Measurements from ENCODE around the gene IQCH. TPM values are rescaled to one million over a fixed set of nuclear protein-coding genes. Genes with fewer than 3 reads are reported as not detected.
"Not testable (repeated sequence)": the region's sequence is repeated elsewhere in the genome, so short reads cannot be mapped to it uniquely, and the experiment has no call there.

The IQCH gene
- total RNA-seq, 4 donors from 2014 or later, result 9.6 to 13.7 (median 11.8) TPM

DNA sequence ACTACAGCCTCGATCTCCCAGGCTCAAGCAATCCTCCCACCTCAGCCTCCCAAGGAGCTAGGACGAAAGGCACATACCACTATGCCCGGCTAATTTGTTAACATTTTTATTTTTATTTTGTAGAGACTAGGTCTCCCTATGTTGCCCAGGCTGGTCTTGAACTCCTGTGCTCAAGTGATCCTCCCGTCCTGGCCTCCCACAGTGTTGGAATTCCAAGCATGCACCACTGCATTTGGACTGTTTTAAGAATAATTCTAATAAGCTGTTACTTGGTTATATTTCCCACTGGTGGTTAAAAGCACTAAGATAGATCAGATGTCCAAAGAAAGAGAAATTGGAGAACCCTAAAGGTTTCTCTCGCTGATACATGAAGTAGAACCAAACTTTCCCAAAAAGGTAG, 3.3 kb upstream of the IQCH start:
- intact Hi-C loops (cut with DNase I), result loop anchor here (10.0 kb wide), 1 partner anchor 187 kb away; the partner anchor contains the start of gene SMAD3
- Histone ChIP-seq H3K4me3 (replicated peaks in 1 of 3) (no peak overlapping the region), H3K27ac (no peak overlapping the region), H3K9me3 (no peaks in the 10 kb centered on the region), H3K36me3 (no peaks in the 10 kb centered on the region), H3K27me3 (no peaks in the 10 kb centered on the region), H3K4me1 (peaks cover 5 to 13% of the 10 kb centered on the region in 2 donors)
- no peak for TF ChIP-seq POLR2A (IDR thresholded peaks at IDR 0.05)
- TF ChIP-seq CTCF (IDR thresholded peaks at IDR 0.05), result no peak
- 95% methylated on average over 5 of the region's 5 CpGs for WGBS, 2 donors
- DNase-seq, result no peak

- Histone ChIP-seq H3K36me3 (no peaks in the 10 kb centered on the region), H3K4me1 (peaks cover 5 to 23% of the 10 kb centered on the region in 2 donors), H3K27me3 (no peaks in the 10 kb centered on the region), H3K27ac (no peak overlapping the region), H3K9me3 (no peaks in the 10 kb centered on the region), H3K4me3 (replicated peaks in 1 of 3) (peak overlapping the region in 1 of 3 donors; percentile 99)
- no peak for TF ChIP-seq CTCF (IDR thresholded peaks at IDR 0.05)
- TF ChIP-seq POLR2A (IDR thresholded peaks at IDR 0.05), result no peak
- WGBS, 2 donors, result 86 to 91% methylated on average over 12 of the region's 12 CpGs
- intact Hi-C loops (cut with DNase I), result loop anchor here (10.0 kb wide), 1 partner anchor 188 kb away; the partner anchor contains the start of gene SMAD3
- DNase-seq, result no peak
Observed at GRCh38 chr15:67253101-67253500, 1.5 kb upstream of the IQCH start.

- no peak for DNase-seq
- 21 to 31% methylated on average over 15 of the region's 15 CpGs for WGBS, 2 donors
- peak overlapping the region; percentile 31 to 99 (median 81) for H3K4me3 ChIP-seq (replicated peaks in 1 of 3)
- peaks cover 5 to 23% of the 10 kb centered on the region in 2 donors for H3K4me1 ChIP-seq
- intact Hi-C loops (cut with DNase I), result loop anchor here (10.0 kb wide), 1 partner anchor 189 kb away; the partner anchor contains the start of gene SMAD3
- H3K36me3 ChIP-seq, result no peaks in the 10 kb centered on the region
- no peak for TF ChIP-seq CTCF (IDR thresholded peaks at IDR 0.05)
- no peak for TF ChIP-seq POLR2A (IDR thresholded peaks at IDR 0.05)
- peak overlapping the region; percentile 67 to 88 (median 81) for H3K27ac ChIP-seq
- H3K9me3 ChIP-seq, result no peaks in the 10 kb centered on the region
- H3K27me3 ChIP-seq, result no peaks in the 10 kb centered on the region
Observed at GRCh38 chr15:67253549-67254237, 893 bp upstream of the IQCH start.

DNA sequence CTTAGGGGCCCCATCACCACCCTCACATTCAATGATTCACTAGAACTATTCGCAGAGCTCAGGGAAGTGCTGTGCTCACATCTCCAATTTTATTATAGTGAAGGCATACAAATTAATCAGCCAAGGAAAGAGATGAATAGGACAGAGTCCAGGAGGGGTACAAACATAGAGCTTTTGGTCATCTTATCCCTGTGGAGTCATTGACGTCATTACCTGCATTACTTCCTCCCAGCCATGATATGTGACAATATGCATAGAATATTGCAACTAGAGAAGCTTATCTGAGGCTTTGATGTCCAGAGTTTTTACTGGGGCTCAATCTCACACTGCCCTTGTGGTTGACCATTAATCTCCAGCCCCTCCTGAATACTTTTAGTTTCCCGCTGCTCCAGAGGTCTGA, 1.5 kb downstream of the IQCH start:
- Histone ChIP-seq H3K4me1 (peaks cover 5 to 27% of the 10 kb centered on the region in 2 donors), H3K4me3 (replicated peaks in 1 of 3) (no peak overlapping the region), H3K27ac (no peak overlapping the region), H3K9me3 (no peaks in the 10 kb centered on the region), H3K36me3 (no peaks in the 10 kb centered on the region), H3K27me3 (no peaks in the 10 kb centered on the region)
- DNase-seq, result no peak
- intact Hi-C loops (cut with DNase I), result loop anchor here (10.0 kb wide), 1 partner anchor 191 kb away; the partner anchor contains the start of gene SMAD3
- WGBS, 2 donors, result 92% methylated on average over 3 of the region's 3 CpGs
- TF ChIP-seq POLR2A (IDR thresholded peaks at IDR 0.05) (no peak), CTCF (IDR thresholded peaks at IDR 0.05) (no peak)

DNA sequence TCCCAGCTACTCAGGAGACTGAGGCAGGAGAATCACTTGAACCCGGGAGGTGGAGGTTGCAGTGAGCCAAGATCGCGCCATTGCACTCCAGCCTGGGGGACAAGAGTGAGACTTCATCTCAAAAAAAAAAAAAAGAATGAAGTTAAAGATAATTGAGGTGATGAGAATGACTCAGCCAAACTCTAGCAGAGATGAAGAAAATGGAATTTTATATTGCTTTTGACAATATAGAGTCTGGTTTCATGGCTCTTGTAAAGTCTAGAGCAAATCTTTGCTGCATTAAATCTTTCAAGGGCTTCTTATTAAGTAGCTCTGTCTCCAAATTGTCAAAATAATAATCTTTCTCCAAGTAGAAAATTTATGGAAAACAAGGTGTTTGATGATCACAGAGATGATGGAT, 3.8 kb downstream of the IQCH start:
- intact Hi-C loops (cut with DNase I), result loop anchor here (10.0 kb wide), 1 partner anchor 194 kb away; the partner anchor contains the start of gene SMAD3
- WGBS, 2 donors, result 67 to 73% methylated on average over 3 of the region's 3 CpGs
- not testable (repeated sequence) for H3K9me3 ChIP-seq; H3K4me3 ChIP-seq (replicated peaks in 1 of 3); H3K27me3 ChIP-seq; DNase-seq; H3K36me3 ChIP-seq; H3K27ac ChIP-seq
- peaks cover under 1 to 17% of the 10 kb centered on the region in 2 donors for H3K4me1 ChIP-seq

Measured in thyroid gland (tissue), 4 donors.